ENCODE data around the gene GOLPH3.
"Not testable (repeated sequence)": the region's sequence is repeated elsewhere in the genome, so short reads cannot be mapped to it uniquely, and the experiment has no call there.

GOLPH3 gene

GRCh38 chr5:32132757-32133156 is 41.4 kb downstream of the GOLPH3 start:
- DNase-seq = no peak

- no peak for DNase-seq
These were observed 42.5 kb downstream of the GOLPH3 start for GRCh38 chr5:32131604-32132003.

GRCh38 chr5:32130865-32131264 is 43.3 kb downstream of the GOLPH3 start:
- no peak for DNase-seq

GRCh38 chr5:32129074-32129598 is 45.0 kb downstream of the GOLPH3 start:
- no peak for DNase-seq

GRCh38 chr5:32127711-32128110 is 46.4 kb downstream of the GOLPH3 start:
- DNase-seq = no peak

- no peak for DNase-seq
These were observed 47.4 kb downstream of the GOLPH3 start for GRCh38 chr5:32126691-32127090.

- no peak for DNase-seq
These were observed 50.0 kb downstream of the GOLPH3 start for GRCh38 chr5:32123889-32124676.

GRCh38 chr5:32123058-32123805 is 50.9 kb downstream of the GOLPH3 start:
- no peak for DNase-seq

GRCh38 chr5:32118922-32119321 is 55.2 kb downstream of the GOLPH3 start:
- DNase-seq = not testable (repeated sequence)

GRCh38 chr5:32116574-32117313 is 57.4 kb downstream of the GOLPH3 start:
- no peak for DNase-seq

GRCh38 chr5:32115985-32116384 is 58.1 kb downstream of the GOLPH3 start:
- DNase-seq = no peak

- no peak for DNase-seq
These were observed 63.9 kb downstream of the GOLPH3 start for GRCh38 chr5:32110111-32110696.

- peak; percentile 20 for DNase-seq
These were observed 64.9 kb downstream of the GOLPH3 start for GRCh38 chr5:32109236-32109635.

GRCh38 chr5:32108167-32108566 is 66.0 kb downstream of the GOLPH3 start:
- no peak for DNase-seq

GRCh38 chr5:32107291-32107690 is 66.8 kb downstream of the GOLPH3 start:
- DNase-seq = no peak

GRCh38 chr5:32103521-32103920 is 70.6 kb downstream of the GOLPH3 start:
- DNase-seq = no peak

GRCh38 chr5:32102254-32102986 is 71.7 kb downstream of the GOLPH3 start:
- no peak for DNase-seq

GRCh38 chr5:32100691-32101302 is 73.3 kb downstream of the GOLPH3 start:
- no peak for DNase-seq

GRCh38 chr5:32100230-32100629 is 73.9 kb downstream of the GOLPH3 start:
- DNase-seq = peak; percentile 24

- no peak for DNase-seq
These were observed 74.6 kb downstream of the GOLPH3 start for GRCh38 chr5:32099486-32100035.

- no peak for DNase-seq
These were observed 75.2 kb downstream of the GOLPH3 start for GRCh38 chr5:32098890-32099310.

All from fibroblast of skin of scalp (primary cell).